SU-DHL-6 (cell line): ENCODE measurements around the gene MAPK12.

ENCODE experiments used
- H2AFZ ChIP-seq: fragments of 200-600 bp; sonication (generic); 2 replicates; pipeline ENCODE4 v1.6.1; 2014; ENCODE audit warnings: low read depth, mild to moderate bottlenecking, moderate library complexity, mixed read lengths, antibody characterized with exemption, low read length; ENCODE audit not compliant: severe bottlenecking
- H3F3A ChIP-seq: fragments of 200-600 bp; shearing (Covaris generic); 2 replicates; pipeline ENCODE4 v1.6.0; 2016; ENCODE audit warnings: antibody characterized with exemption, mild to moderate bottlenecking; ENCODE audit not compliant: insufficient read depth
- H3K27ac ChIP-seq: fragments of 200-600 bp; sonication (generic); 2 replicates; pipeline ENCODE4 v1.5.1; 2016; ENCODE audit warnings: low read depth, mild to moderate bottlenecking, low read length, moderate library complexity, mixed read lengths
- H3K27me3 ChIP-seq: fragments of 200-600 bp; sonication (generic), shearing (Covaris generic); 2 replicates; pipeline ENCODE4 v1.6.0; 2014; ENCODE audit warnings: mild to moderate bottlenecking, low read length
- H3K36me3 ChIP-seq: fragments of 200-600 bp; sonication (generic); 2 replicates; pipeline ENCODE4 v1.6.1; 2014; ENCODE audit warnings: mild to moderate bottlenecking, low read length, mixed read lengths
- H3K4me2 ChIP-seq: fragments of 300-600, 200-600 bp; shearing (Covaris generic), sonication (generic); 2 replicates; pipeline ENCODE4 v1.6.0; 2014; ENCODE audit warnings: low read length, low read depth, mild to moderate bottlenecking; ENCODE audit not compliant: poor library complexity, severe bottlenecking
- H3K4me3 ChIP-seq: fragments of 200-600 bp; sonication (generic); 2 replicates; pipeline ENCODE4 v1.5.1; 2014; ENCODE audit warnings: antibody characterized with exemption, low read length, mild to moderate bottlenecking, mixed read lengths; ENCODE audit not compliant: insufficient read depth, poor library complexity, severe bottlenecking
- H3K79me2 ChIP-seq: fragments of 200-600 bp; sonication (generic); 2 replicates; pipeline ENCODE4 v1.6.1; 2014; ENCODE audit warnings: mild to moderate bottlenecking, low read length, moderate library complexity; ENCODE audit not compliant: insufficient read depth
- H3K9ac ChIP-seq: fragments of 200-600 bp; sonication (generic); 2 replicates; pipeline ENCODE4 v1.7.0; 2014; ENCODE audit warnings: mild to moderate bottlenecking, low read length
- H3K9me2 ChIP-seq: fragments of 200-600 bp; sonication (generic); replicated peaks from 2 replicates; pipeline ENCODE4 v1.6.1; 2014; ENCODE audit warnings: low read length; ENCODE audit not compliant: insufficient read depth
- H3K9me3 ChIP-seq: fragments of 200-600 bp; sonication (generic); 2 replicates; pipeline ENCODE4 v1.6.1; 2014; ENCODE audit warnings: low read length, mixed read lengths; ENCODE audit not compliant: insufficient read depth
- H4K20me1 ChIP-seq: fragments of 200-600 bp; sonication (generic); 2 replicates; pipeline ENCODE4 v1.6.1; 2014; ENCODE audit warnings: low read depth, mild to moderate bottlenecking, antibody characterized with exemption, low read length, moderate library complexity, mixed read lengths
- EZH2phosphoT487 ChIP-seq: fragments of 200-600 bp; sonication (generic), shearing (Covaris generic); conservative IDR thresholded peaks from 2 replicates; pipeline ENCODE4 v1.6.1; 2018; ENCODE audit warnings: mild to moderate bottlenecking, antibody characterized with exemption, low read length, moderate library complexity, mixed read lengths
- TF ChIP-seq, protein P1 (sequence below): fragments of 200-600 bp; sonication (generic); IDR thresholded peaks from one replicate; pipeline ENCODE4 v1.5.1; 2017; ENCODE audit warnings: antibody characterized with exemption, mild to moderate bottlenecking, low read length, moderate library complexity; ENCODE audit not compliant: insufficient read depth, poor library complexity, severe bottlenecking

MAPK12 gene

DNA sequence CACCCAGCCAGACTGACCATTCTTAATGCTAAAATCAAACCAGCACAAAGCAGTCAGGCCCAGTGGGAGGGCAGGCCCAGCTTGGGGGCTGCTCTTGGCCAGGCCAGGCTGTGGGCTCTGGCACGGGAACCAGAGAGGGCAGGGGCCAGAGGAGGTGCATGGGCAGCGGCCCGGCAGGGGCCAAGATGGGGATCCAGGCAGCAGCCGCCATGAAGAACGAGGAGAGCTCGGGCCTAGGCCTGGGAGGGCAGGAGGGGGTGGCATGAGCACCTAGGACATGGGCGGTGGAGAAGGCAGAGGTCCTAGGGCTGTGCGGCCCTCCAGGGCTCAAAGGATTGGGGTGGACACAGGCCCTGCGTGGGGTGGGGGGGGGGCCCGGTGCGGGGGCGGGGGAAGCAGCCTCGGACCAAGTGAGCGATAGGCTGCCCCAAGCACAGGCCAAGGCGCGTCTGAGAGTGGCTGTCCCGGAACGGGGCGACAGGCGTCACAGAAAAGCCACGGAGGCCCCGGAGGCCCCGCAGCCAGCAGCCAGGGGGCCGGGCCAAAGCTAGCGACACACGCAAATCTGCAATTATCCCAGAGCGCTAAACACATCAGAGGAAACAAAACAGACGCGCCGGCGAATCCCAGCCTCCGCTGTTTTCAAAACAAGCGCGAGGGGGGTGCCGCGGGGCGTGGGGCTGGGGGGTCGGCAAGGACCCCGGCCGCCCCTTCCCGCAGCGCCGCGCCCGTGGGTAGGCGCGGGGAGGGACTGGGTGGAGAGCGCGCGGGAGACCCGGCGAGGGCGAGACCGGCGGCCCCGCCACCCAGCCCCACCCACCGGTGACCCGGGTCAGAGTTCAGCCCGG, 37.7 kb upstream of the MAPK12 start:
- H4K20me1 ChIP-seq = no peaks in the 10 kb centered on the region
- H3F3A ChIP-seq = peaks cover 26% of the 10 kb centered on the region
- TF ChIP-seq EZH2phosphoT487 = no peak
- TF ChIP-seq, protein P1, sequence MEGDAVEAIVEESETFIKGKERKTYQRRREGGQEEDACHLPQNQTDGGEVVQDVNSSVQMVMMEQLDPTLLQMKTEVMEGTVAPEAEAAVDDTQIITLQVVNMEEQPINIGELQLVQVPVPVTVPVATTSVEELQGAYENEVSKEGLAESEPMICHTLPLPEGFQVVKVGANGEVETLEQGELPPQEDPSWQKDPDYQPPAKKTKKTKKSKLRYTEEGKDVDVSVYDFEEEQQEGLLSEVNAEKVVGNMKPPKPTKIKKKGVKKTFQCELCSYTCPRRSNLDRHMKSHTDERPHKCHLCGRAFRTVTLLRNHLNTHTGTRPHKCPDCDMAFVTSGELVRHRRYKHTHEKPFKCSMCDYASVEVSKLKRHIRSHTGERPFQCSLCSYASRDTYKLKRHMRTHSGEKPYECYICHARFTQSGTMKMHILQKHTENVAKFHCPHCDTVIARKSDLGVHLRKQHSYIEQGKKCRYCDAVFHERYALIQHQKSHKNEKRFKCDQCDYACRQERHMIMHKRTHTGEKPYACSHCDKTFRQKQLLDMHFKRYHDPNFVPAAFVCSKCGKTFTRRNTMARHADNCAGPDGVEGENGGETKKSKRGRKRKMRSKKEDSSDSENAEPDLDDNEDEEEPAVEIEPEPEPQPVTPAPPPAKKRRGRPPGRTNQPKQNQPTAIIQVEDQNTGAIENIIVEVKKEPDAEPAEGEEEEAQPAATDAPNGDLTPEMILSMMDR = no peak
- peak overlapping the region; percentile 54 for H3K4me2 ChIP-seq
- peak overlapping the region; percentile 97 for H3K27ac ChIP-seq
- no peaks in the 10 kb centered on the region for H3K36me3 ChIP-seq
- H3K79me2 ChIP-seq = no peaks in the 10 kb centered on the region; the same call in 1 of the 2 replicates
- H3K9me2 ChIP-seq = no peaks in the 10 kb centered on the region
- H3K9me3 ChIP-seq = no peaks in the 10 kb centered on the region
- H3K9ac ChIP-seq = peak overlapping the region; percentile 65
- H3K4me3 ChIP-seq = peak overlapping the region; percentile 39
- no peak overlapping the region for H2AFZ ChIP-seq
- no peaks in the 10 kb centered on the region for H3K27me3 ChIP-seq

DNA sequence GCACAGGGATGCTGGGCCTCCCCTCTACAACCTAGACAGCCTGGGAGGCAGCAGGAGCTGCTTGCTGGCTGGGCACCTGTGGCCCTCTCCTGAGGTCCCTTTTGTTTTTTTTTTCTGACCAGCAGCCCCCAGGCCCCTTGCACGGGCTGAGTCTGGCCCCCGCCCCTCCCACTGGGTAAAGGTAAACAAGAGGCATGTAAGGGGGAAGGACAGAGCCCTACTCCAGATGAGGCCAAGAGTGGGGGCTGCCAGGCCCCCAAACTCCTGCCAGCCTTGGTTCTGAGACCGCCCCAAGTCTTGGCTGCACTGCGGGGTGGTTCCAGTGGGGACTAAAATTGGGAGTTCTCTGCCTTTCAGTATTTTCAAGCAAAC, 36.8 kb upstream of the MAPK12 start:
- no peak for TF ChIP-seq EZH2phosphoT487
- TF ChIP-seq, protein P1 = no peak
- Histone ChIP-seq H4K20me1 (no peaks in the 10 kb centered on the region), H3K79me2 (no peaks in the 10 kb centered on the region; the same call in 1 of the 2 replicates), H3F3A (peaks cover 19% of the 10 kb centered on the region), H3K9me2 (no peaks in the 10 kb centered on the region), H3K36me3 (no peaks in the 10 kb centered on the region), H3K9me3 (no peaks in the 10 kb centered on the region), H3K27me3 (no peaks in the 10 kb centered on the region), H3K4me3 (no peak overlapping the region), H3K4me2 (no peak overlapping the region), H3K9ac (no peak overlapping the region), H2AFZ (no peak overlapping the region), H3K27ac (no peak overlapping the region)

DNA sequence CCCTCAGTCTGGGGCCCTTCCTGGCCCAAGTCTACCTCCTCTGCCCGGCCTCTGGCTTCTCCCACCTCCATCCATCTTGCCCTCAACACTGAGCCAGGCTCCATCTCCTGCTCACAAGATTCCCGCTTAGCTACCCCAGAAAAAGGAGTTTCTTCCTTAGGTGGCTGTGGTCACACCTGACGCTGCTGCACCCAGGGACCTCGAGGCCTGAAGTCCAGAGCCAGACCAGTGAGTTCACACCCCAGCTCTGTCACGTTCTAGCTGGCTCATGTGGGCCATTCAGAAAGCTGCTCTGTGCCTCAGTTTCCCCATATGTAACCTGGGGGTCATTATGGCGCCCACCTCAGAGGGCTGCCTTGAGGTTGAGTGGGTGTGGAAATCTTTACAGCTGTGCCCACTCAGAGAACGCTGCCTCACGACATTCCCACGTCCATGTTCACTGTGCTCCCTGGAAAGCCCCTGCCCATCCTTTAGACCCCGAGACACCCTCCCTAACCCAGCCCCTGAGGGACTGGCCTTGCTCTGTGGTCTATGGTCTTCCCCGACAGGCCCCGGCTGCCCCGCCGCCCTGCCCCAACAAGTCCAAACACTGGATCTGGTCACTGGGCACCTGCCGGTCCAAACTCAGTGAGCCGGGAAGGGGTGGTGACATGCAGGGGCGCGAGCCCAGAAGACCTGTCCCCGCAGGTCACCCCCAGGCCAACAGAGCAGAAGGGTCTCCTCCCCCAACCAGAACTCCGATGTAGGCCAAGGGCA, 36.2 kb upstream of the MAPK12 start:
- no peaks in the 10 kb centered on the region for H3K27me3 ChIP-seq
- no peak overlapping the region for H3K27ac ChIP-seq
- no peak overlapping the region for H2AFZ ChIP-seq
- no peak overlapping the region for H3K9ac ChIP-seq
- H4K20me1 ChIP-seq = no peaks in the 10 kb centered on the region
- H3K36me3 ChIP-seq = no peaks in the 10 kb centered on the region
- peaks cover 13% of the 10 kb centered on the region for H3F3A ChIP-seq
- TF ChIP-seq EZH2phosphoT487 = no peak
- TF ChIP-seq, protein P1 = no peak
- H3K4me2 ChIP-seq = no peak overlapping the region
- H3K9me2 ChIP-seq = no peaks in the 10 kb centered on the region
- H3K79me2 ChIP-seq = no peaks in the 10 kb centered on the region; the same call in 1 of the 2 replicates
- no peak overlapping the region for H3K4me3 ChIP-seq
- H3K9me3 ChIP-seq = no peaks in the 10 kb centered on the region
